Right lobe of liver (tissue), 4 donors: Measurements from ENCODE around the gene SEC23A.

ENCODE experiments used
- POLR2A ChIP-seq: fragments of 450-650 bp; IDR thresholded peaks from one replicate; pipeline ENCODE4 v1.6.1; 2017; ENCODE audit warnings: antibody characterized with exemption, mild to moderate bottlenecking
- TF ChIP-seq, protein P1 (sequence below), 4 donors: fragments of 200-600 bp in 3 of 4; fragments of 450-650 bp in 1 of 4; IDR thresholded peaks; one replicate each; pipeline versions ENCODE4 v1.5.1 to v1.8.0; 2016 to 2022; ENCODE audit warnings: antibody characterized with exemption in 4 of 4, mild to moderate bottlenecking in 2 of 4
- donor health status: DM: no; HTN: no; CAD: no.
- donor health status: DM: no; HTN: no; CAD: no.
- donor health status: DM: no; HTN: yes; CAD: no.

DNA sequence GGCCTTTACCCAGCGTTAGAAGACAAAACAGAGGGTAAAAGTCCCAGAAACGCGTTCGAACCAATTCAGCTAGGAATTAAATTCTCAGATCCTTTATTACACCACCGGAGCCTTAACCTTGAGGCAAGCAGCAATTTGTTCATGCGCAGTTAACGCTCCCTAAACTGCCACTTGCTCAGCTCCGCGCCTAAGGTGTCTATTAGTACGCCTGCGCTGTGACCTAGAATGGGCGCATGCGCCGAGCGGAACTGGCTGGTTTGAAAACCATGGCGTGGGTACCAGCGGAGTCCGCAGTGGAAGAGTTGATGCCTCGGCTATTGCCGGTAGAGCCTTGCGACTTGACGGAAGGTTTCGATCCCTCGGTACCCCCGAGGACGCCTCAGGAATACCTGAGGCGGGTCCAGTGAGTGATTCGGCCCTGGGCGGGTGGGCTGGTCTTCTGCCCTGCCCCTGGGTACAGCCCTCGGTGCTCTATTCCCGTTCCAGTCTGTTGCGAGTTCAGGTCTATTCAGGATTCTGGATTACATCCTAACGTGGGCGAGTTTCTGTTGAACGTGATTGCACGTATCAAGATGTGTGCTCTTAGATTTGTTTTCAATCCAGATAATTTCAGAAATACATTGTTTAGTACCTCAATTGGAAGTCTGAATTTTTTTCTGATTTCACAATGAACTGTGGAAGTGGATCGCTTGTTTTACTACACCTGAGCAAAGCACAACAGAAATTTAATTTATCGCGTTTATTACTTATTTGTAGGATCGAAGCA lies 11.2 kb upstream of the SEC23A start, which contains the start of gene GEMIN2:
- TF ChIP-seq, protein P1, sequence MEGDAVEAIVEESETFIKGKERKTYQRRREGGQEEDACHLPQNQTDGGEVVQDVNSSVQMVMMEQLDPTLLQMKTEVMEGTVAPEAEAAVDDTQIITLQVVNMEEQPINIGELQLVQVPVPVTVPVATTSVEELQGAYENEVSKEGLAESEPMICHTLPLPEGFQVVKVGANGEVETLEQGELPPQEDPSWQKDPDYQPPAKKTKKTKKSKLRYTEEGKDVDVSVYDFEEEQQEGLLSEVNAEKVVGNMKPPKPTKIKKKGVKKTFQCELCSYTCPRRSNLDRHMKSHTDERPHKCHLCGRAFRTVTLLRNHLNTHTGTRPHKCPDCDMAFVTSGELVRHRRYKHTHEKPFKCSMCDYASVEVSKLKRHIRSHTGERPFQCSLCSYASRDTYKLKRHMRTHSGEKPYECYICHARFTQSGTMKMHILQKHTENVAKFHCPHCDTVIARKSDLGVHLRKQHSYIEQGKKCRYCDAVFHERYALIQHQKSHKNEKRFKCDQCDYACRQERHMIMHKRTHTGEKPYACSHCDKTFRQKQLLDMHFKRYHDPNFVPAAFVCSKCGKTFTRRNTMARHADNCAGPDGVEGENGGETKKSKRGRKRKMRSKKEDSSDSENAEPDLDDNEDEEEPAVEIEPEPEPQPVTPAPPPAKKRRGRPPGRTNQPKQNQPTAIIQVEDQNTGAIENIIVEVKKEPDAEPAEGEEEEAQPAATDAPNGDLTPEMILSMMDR (IDR thresholded peaks at IDR 0.05), result no peak
- peak; percentile 32 for TF ChIP-seq POLR2A
